GM10847 (cell line): ENCODE measurements around the gene SHC1.

Source experiments
- POLR2A ChIP-seq: IDR thresholded peaks from 2 replicates; pipeline ENCODE4 v1.6.1; 2011; ENCODE audit not compliant: insufficient read length; ENCODE audit errors: extremely low read depth

SHC1 gene

GRCh38 chr1:155011437-155012025, 41.0 kb upstream of the SHC1 start:
- TF ChIP-seq POLR2A, result no peak

DNA sequence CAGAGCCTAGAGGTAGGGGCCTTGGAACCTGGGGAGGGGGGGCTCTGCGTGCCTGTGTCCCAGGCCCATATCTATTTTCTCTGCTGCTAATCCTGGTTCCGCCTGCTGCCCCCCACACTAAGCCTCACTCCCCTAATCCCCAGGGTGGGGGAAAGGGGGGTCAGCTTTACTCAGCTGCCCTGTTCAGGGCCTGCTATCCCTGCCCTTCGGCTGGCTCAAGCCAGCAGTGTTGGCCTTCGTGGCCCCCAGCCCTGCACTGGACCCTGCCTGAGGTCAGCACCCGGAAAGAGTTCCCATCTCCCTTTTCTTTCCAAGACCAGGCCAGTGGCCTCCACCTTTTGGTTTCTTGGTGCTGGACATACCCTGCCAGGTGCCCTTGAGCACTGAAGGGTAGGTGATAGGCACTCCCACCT, 40.5 kb upstream of the SHC1 start:
- TF ChIP-seq POLR2A, result no peak

DNA sequence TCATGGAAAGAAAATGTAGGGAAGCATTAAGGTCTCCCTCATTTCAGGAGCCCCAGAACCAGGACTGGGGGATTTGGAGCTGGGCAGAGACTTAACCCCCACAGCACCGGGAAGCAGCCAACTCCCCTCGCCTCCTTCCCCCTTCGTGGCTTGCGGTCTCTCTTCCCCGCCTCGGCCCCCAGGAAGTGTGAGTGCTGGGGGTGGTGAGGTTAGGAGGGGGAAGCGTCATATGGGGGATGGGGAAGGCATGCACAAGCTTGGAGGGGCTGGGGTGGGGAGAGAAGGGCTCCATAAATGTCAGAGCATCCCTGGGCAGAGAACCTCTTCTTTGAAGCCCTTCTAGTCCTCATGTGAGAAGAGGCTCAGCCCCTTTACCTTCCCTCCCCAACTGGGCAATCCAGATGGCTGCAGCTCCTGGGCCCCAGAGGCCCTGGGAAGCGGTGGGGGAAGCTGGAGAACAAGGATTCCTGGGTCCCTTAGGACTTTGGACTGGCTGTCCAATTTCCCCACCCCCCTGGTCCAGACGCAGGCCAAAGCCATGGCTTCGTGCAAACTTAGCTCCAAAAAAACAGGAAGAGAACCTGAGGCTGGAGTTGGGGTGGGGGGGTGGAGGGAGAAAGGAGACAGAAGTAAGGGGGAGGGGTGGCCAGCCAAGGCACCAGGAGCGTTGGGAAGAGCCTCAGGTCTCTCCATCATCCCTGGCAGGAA, 39.8 kb upstream of the SHC1 start:
- TF ChIP-seq POLR2A, result no peak

DNA sequence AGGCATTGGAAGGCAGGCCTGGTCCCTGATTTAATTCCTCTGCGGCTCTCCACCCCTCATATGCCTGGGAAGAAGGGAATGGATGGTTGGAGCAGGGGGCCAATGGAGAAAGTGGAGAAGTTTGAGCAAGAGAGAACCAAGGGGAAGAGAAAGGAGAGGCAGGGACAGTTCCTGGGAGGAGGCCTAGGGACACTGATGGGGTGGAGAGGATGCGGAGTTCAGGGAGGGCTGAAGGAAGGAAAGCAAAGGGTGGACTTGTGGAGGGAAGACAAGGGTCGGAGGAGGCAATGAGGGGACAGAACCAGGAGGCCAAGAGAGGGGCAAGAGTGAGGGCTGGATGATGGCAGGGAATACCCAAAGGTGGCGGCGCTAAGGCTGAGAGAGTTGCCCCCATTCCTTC, 39.2 kb upstream of the SHC1 start:
- no peak for TF ChIP-seq POLR2A

- no peak for TF ChIP-seq POLR2A
Measured at GRCh38 chr1:155009221-155009711, 38.7 kb upstream of the SHC1 start.

DNA sequence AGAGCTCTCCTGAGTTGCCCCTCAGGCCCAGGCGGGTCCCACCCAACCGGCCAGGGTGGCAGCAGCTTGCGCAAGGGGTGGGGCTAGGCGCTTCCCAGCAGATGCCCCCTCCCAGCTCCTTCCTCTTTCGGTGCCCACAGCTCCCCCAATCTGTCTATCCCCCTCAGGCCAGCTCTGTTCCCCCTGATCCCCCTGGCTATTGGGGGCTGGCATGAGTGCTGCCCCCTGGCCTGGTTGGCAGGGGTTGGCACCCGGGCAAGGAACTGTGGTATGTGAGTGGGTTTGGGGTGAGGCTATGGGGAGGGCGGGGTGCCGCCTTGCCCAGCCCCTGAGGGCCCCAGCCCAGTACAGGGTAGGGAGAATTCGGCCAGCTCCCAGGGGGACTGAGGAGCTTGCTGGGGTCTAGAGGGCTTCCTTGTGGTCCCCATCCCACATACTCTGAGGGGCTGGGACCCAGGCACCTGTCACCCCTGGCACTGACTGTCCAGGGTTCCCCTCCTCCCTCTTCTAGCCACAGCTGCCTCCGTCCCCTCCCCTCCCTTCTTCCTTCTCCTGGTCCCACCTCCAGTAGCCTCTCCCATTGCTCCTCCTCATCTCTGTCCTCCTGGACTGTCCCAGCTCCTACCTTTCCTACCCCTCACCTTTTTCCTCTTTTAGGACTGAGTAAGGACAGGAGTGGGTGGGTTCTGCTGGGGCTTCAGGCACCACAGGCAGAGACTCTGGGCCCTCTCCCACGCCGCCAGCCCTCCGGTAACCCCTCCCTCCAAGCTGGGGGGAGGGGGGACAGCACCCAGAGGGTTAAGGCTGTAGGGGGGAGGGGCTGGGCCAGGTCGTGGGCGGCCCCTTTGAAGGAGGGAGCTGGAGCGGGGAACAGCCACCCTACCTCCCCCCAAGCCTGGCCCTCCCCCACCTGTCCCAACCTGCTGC, 37.7 kb upstream of the SHC1 start:
- TF ChIP-seq POLR2A, result no peak

DNA sequence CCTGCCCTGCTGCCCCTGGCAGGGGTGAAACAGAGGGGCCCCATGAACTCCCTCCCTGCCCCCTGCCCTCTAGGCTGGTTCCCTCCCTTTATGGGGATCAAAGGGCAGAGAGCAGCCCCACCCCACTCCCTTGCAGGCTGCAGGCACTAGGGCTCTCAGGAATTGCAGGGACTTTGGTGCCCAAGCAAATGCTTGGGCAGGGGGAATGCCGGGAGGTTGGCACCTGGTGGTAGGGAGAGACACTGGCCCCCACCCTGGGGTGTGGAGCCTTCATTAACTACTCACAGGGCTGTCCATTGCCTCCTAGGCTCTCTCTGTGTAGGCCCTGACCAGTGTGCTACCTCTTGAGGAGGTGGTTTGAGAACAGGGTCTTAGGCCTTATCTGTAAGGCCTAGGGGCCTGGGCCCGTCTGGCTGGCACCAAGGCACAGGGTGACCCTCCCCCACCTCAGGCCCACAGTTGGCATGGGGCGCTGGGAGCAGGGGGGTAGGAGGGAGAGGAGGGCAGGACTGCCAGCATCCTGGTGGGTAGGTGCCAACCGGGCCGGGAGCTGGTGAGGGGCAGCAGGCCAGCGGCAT, 36.8 kb upstream of the SHC1 start:
- TF ChIP-seq POLR2A, result no peak

DNA sequence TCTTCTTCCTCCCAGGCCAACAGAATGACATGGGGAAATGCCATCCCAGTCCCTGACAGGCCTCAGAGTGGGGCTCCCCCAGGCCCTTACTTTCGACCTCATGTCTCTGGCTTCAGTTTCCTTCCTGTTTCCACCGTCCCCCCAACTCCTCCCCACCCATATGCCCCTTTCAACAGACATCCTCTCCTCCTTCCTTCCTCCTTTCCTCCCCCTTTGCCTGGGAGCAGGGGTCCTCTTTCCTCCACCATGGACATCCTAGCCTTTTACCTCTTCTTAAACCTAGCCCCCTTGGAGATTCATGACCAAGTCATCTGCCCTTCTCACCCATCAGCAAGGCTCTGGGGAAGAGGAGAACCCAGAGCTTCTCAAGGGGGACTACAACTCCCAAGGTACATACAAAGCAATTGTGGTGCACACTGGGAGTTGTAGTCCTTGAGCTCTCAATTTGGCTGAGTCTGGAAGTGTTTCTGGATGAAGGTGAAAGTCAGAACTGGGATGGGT, 36.1 kb upstream of the SHC1 start:
- TF ChIP-seq POLR2A, result no peak

GRCh38 chr1:155005076-155006011, 34.8 kb upstream of the SHC1 start:
- no peak for TF ChIP-seq POLR2A

GRCh38 chr1:155004352-155005075, 34.0 kb upstream of the SHC1 start:
- TF ChIP-seq POLR2A, result no peak

DNA sequence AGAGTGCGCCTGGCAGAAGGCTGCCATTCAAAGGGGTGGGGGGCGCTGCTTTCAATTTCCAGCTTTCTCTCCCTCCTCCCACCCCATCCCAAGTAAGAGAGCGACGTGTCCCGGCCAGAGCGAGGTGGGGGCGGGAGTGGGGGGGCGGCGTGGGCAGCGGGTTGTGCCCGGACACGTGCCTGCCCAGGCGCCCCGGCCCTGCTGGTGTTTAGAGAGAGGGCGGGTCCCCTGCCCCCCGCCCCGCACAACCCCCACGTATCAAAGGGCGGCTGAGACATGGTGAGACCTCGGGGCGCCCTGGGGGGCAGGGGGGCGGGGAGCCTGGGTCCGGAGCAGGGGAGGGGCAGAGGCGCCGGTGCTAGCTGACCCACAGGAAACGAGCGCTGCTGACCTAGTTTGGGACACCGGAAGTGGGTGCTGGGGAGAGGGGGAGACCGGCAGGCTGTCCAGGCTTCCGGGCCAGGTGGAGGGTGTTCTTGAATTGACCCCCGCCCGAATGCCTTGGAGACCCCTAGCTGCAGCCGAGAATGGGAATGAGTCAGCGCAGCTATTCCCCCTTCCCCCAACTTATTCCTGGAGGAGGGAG, 33.3 kb upstream of the SHC1 start:
- no peak for TF ChIP-seq POLR2A

- no peak for TF ChIP-seq POLR2A
Measured at GRCh38 chr1:155003227-155003765, 32.7 kb upstream of the SHC1 start.

DNA sequence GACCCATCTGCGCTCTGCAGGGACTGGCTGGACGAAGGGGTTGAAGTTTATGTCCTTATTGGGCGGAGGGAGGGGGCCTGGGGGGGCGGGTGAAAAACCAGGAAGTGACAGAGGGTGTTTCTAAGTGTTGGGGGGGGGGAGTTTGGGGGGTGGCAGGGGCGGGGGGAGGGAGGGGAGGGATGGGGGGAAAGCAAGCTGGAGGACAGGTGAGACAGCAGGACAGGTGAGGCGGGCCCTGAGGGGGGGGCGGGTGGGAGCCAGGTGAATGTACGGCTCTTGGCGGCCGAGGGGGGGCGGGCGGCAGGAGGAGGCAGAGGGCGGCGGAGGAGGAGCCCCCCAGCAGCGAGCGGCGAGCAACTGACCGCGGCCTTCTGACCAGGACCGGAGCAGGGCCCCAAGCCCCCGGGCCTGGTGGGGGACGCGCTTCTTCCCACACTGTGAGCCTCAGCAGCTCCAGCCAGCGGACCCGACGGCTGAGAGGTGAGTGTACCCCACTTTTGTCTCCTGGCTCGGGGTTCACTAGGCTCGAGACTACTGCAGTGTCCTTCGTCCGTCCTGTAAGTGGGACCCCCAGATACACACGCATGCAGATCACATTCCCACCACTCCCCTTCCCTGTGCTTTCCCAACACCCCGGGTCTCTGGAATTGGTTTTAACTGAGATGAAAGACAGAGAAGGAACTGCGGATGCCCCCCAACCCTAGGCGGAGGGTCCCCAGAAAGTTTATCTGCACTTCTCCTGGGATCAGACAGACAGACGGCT, 32.1 kb upstream of the SHC1 start, which contains the start of gene ZBTB7B:
ZBTB7B (plus strand) TSS at position 339 of the 763 bp plus-strand sequence. CDS start 11,859 bp downstream, outside the sequence.
- TF ChIP-seq POLR2A, result no peak
